Measurements from ENCODE around the gene MYOG.

Gene MYOG

GRCh38 chr1:203065191-203065590, 20.6 kb downstream of the MYOG start:
- no peak for FAIRE-seq
- TF ChIP-seq TAF1 (IDR thresholded peaks at IDR 0.05; ENCODE audit: low read depth, low read length) = no peak
- TF ChIP-seq POLR2AphosphoS5 (IDR thresholded peaks at IDR 0.05; ENCODE audit: low read depth, low read length) = no peak
- no peak for TF ChIP-seq POU2F2 (IDR thresholded peaks at IDR 0.05; ENCODE audit: low read depth, low read length)
- TF ChIP-seq PAX5 (IDR thresholded peaks at IDR 0.05; ENCODE audit: insufficient read depth, low read length, severe bottlenecking) = no peak
- no peak for DNase-seq (ENCODE audit: insufficient read length, low spot score)

- no peak for TF ChIP-seq POLR2AphosphoS5 (IDR thresholded peaks at IDR 0.05; ENCODE audit: low read depth, low read length)
- no peak for TF ChIP-seq POU2F2 (IDR thresholded peaks at IDR 0.05; ENCODE audit: low read depth, low read length)
- no peak for TF ChIP-seq POLR2A (IDR thresholded peaks at IDR 0.05; ENCODE audit: low read depth, low read length)
- TF ChIP-seq TAF1 (IDR thresholded peaks at IDR 0.05; ENCODE audit: low read depth, low read length) = no peak
- TF ChIP-seq PAX5 (IDR thresholded peaks at IDR 0.05; ENCODE audit: insufficient read depth, low read length, severe bottlenecking) = no peak
- no peak for TF ChIP-seq SPI1 (IDR thresholded peaks at IDR 0.05; ENCODE audit: low read depth, low read length)
- DNase-seq (ENCODE audit: insufficient read length, low spot score) = no peak
- FAIRE-seq = no peak
These were observed 22.5 kb downstream of the MYOG start for GRCh38 chr1:203063287-203063686.

- FAIRE-seq (no peak), DNase-seq (ENCODE audit: insufficient read length, low spot score) (no peak)
- no peak for TF ChIP-seq POLR2AphosphoS5 (IDR thresholded peaks at IDR 0.05; ENCODE audit: low read depth, low read length)
- TF ChIP-seq SPI1 (IDR thresholded peaks at IDR 0.05; ENCODE audit: low read depth, low read length) = no peak
- no peak for TF ChIP-seq POU2F2 (IDR thresholded peaks at IDR 0.05; ENCODE audit: low read depth, low read length)
- TF ChIP-seq POLR2A (IDR thresholded peaks at IDR 0.05; ENCODE audit: low read depth, low read length) = no peak
These were observed 25.7 kb downstream of the MYOG start for GRCh38 chr1:203060115-203060514.

- DNase-seq (ENCODE audit: insufficient read length, low spot score) (no peak), FAIRE-seq (no peak)
- no peak for TF ChIP-seq SPI1 (IDR thresholded peaks at IDR 0.05; ENCODE audit: low read depth, low read length)
- TF ChIP-seq POU2F2 (IDR thresholded peaks at IDR 0.05; ENCODE audit: low read depth, low read length) = no peak
These were observed 26.3 kb downstream of the MYOG start for GRCh38 chr1:203059485-203059884.

- FAIRE-seq = no peak
- TF ChIP-seq SPI1 (IDR thresholded peaks at IDR 0.05; ENCODE audit: low read depth, low read length) (no peak), POLR2AphosphoS5 (IDR thresholded peaks at IDR 0.05; ENCODE audit: low read depth, low read length) (no peak), PAX5 (IDR thresholded peaks at IDR 0.05; ENCODE audit: insufficient read depth, low read length, severe bottlenecking) (no peak), TAF1 (IDR thresholded peaks at IDR 0.05; ENCODE audit: low read depth, low read length) (no peak), POU2F2 (IDR thresholded peaks at IDR 0.05; ENCODE audit: low read depth, low read length) (no peak), POLR2A (IDR thresholded peaks at IDR 0.05; ENCODE audit: low read depth, low read length) (no peak)
These were observed 27.2 kb downstream of the MYOG start for GRCh38 chr1:203058676-203058935.

GRCh38 chr1:203057911-203058675, 27.7 kb downstream of the MYOG start:
- FAIRE-seq (no peak), DNase-seq (ENCODE audit: insufficient read length, low spot score) (no peak)
- no peak for TF ChIP-seq TAF1 (IDR thresholded peaks at IDR 0.05; ENCODE audit: low read depth, low read length)
- TF ChIP-seq SPI1 (IDR thresholded peaks at IDR 0.05; ENCODE audit: low read depth, low read length) = no peak
- no peak for TF ChIP-seq POU2F2 (IDR thresholded peaks at IDR 0.05; ENCODE audit: low read depth, low read length)
- no peak for TF ChIP-seq POLR2A (IDR thresholded peaks at IDR 0.05; ENCODE audit: low read depth, low read length)
- TF ChIP-seq POLR2AphosphoS5 (IDR thresholded peaks at IDR 0.05; ENCODE audit: low read depth, low read length) = no peak
- no peak for TF ChIP-seq PAX5 (IDR thresholded peaks at IDR 0.05; ENCODE audit: insufficient read depth, low read length, severe bottlenecking)

More at GRCh38 chr1:203058676-203058935, 27.2 kb downstream of the MYOG start:
- DNase-seq (ENCODE audit: insufficient read length, low spot score) = no peak

GRCh38 chr1:203056516-203056915, 29.3 kb downstream of the MYOG start:
- peak; percentile 26 for FAIRE-seq
- DNase-seq (ENCODE audit: insufficient read length, low spot score) = no peak
- no peak for TF ChIP-seq POU2F2 (IDR thresholded peaks at IDR 0.05; ENCODE audit: low read depth, low read length)
- no peak for TF ChIP-seq PAX5 (IDR thresholded peaks at IDR 0.05; ENCODE audit: insufficient read depth, low read length, severe bottlenecking)
- TF ChIP-seq SPI1 (IDR thresholded peaks at IDR 0.05; ENCODE audit: low read depth, low read length) = no peak
- TF ChIP-seq POLR2AphosphoS5 (IDR thresholded peaks at IDR 0.05; ENCODE audit: low read depth, low read length) = no peak
- TF ChIP-seq TAF1 (IDR thresholded peaks at IDR 0.05; ENCODE audit: low read depth, low read length) = no peak
- TF ChIP-seq POLR2A (IDR thresholded peaks at IDR 0.05; ENCODE audit: low read depth, low read length) = no peak

GRCh38 chr1:203056012-203056411, 29.8 kb downstream of the MYOG start:
- no peak for FAIRE-seq
- no peak for DNase-seq (ENCODE audit: insufficient read length, low spot score)
- TF ChIP-seq PAX5 (IDR thresholded peaks at IDR 0.05; ENCODE audit: insufficient read depth, low read length, severe bottlenecking) (no peak), TAF1 (IDR thresholded peaks at IDR 0.05; ENCODE audit: low read depth, low read length) (no peak), POLR2A (IDR thresholded peaks at IDR 0.05; ENCODE audit: low read depth, low read length) (no peak), SPI1 (IDR thresholded peaks at IDR 0.05; ENCODE audit: low read depth, low read length) (no peak), POLR2AphosphoS5 (IDR thresholded peaks at IDR 0.05; ENCODE audit: low read depth, low read length) (no peak), POU2F2 (IDR thresholded peaks at IDR 0.05; ENCODE audit: low read depth, low read length) (no peak)

- FAIRE-seq = no peak
- DNase-seq (ENCODE audit: insufficient read length, low spot score) = no peak
- TF ChIP-seq SPI1 (IDR thresholded peaks at IDR 0.05; ENCODE audit: low read depth, low read length) = no peak
- no peak for TF ChIP-seq PAX5 (IDR thresholded peaks at IDR 0.05; ENCODE audit: insufficient read depth, low read length, severe bottlenecking)
- no peak for TF ChIP-seq POLR2A (IDR thresholded peaks at IDR 0.05; ENCODE audit: low read depth, low read length)
- no peak for TF ChIP-seq POLR2AphosphoS5 (IDR thresholded peaks at IDR 0.05; ENCODE audit: low read depth, low read length)
- no peak for TF ChIP-seq POU2F2 (IDR thresholded peaks at IDR 0.05; ENCODE audit: low read depth, low read length)
- TF ChIP-seq TAF1 (IDR thresholded peaks at IDR 0.05; ENCODE audit: low read depth, low read length) = no peak
These were observed 30.5 kb downstream of the MYOG start for GRCh38 chr1:203055161-203055799.

GRCh38 chr1:203054642-203055041, 31.2 kb downstream of the MYOG start:
- no peak for FAIRE-seq

More at GRCh38 chr1:203054642-203055041, 31.2 kb downstream of the MYOG start:
- DNase-seq (ENCODE audit: insufficient read length, low spot score) = no peak
- TF ChIP-seq TAF1 (IDR thresholded peaks at IDR 0.05; ENCODE audit: low read depth, low read length) (no peak), PAX5 (IDR thresholded peaks at IDR 0.05; ENCODE audit: insufficient read depth, low read length, severe bottlenecking) (no peak), POLR2A (IDR thresholded peaks at IDR 0.05; ENCODE audit: low read depth, low read length) (no peak), POLR2AphosphoS5 (IDR thresholded peaks at IDR 0.05; ENCODE audit: low read depth, low read length) (no peak), POU2F2 (IDR thresholded peaks at IDR 0.05; ENCODE audit: low read depth, low read length) (no peak), SPI1 (IDR thresholded peaks at IDR 0.05; ENCODE audit: low read depth, low read length) (no peak)
